B cell (primary cell): ENCODE measurements around the gene EIPR1. TPM values are rescaled to one million over a fixed set of nuclear protein-coding genes. Genes with fewer than 3 reads are reported as not detected.

Experiments
- ATAC-seq: fragments of 200-7000 bp; cut with Tn5 transposase; one replicate; pipeline ENCODE4 v1.10.0; 2021; ENCODE audit warnings: low read depth, mild to moderate bottlenecking, moderate number of reproducible peaks, moderate library complexity
- CTCF ChIA-PET: fragments of 350-600 bp; sonication (Branson Sonifier 250); formaldehyde crosslinking; loops from one replicate; lab custom pipeline; 2021; ENCODE audit warnings: antibody characterized with exemption, inconsistent platforms; lab: Charles Lee
- POLR2A ChIA-PET: fragments of 350-600 bp; sonication (Branson Sonifier 250); formaldehyde crosslinking; loops from one replicate; lab custom pipeline; 2021; ENCODE audit warnings: antibody characterized with exemption; lab: Charles Lee
- DNase-seq: peaks from one replicate; pipeline ENCODE4 v3.0.0; 2013
- H2AFZ ChIP-seq: 2 replicates; pipeline ENCODE4 v1.6.1; 2012; ENCODE audit warnings: mild to moderate bottlenecking, low read depth, low read length; ENCODE audit not compliant: insufficient read depth, poor library complexity, severe bottlenecking
- H3K27ac ChIP-seq, 2 donors: 1 replicate in 1 of 2; 2 replicates in 1 of 2; pipeline ENCODE4 v1.5.1; 2012 to 2013; ENCODE audit warnings: low read length in 2 of 2, mild to moderate bottlenecking in 2 of 2, moderate library complexity in 1 of 2
- H3K27me3 ChIP-seq, 4 experiments: fragments of 200-600 bp in 1 of 4; sonication (generic) in 1 of 4; replicated peaks in 1 of 4; 1 replicate in 2 of 4; 2 replicates in 2 of 4; pipeline versions ENCODE4 v1.6.1 to v1.7.0; 2013 to 2016; ENCODE audit warnings: low read length in 3 of 4, mild to moderate bottlenecking in 2 of 4, mixed read lengths in 1 of 4, moderate library complexity in 1 of 4; ENCODE audit not compliant: insufficient read depth in 4 of 4, control insufficient read depth in 3 of 4; ENCODE audit errors: control extremely low read depth in 1 of 4
- H3K36me3 ChIP-seq, 2 experiments: replicated peaks in 1 of 2; 1 replicate in 1 of 2; 2 replicates in 1 of 2; pipeline versions ENCODE4 v1.6.1 to v1.7.1; 2013; ENCODE audit warnings: low read length in 1 of 2; ENCODE audit not compliant: insufficient read depth in 2 of 2, control insufficient read depth in 1 of 2; ENCODE audit errors: control extremely low read depth in 1 of 2, extremely low read depth in 1 of 2
- H3K4me1 ChIP-seq, 2 donors: fragments of 200-600 bp in 1 of 2; sonication (generic) in 1 of 2; 1 replicate in 1 of 2; 2 replicates in 1 of 2; pipeline versions ENCODE4 v1.5.1 to v1.6.1; 2013 to 2017; ENCODE audit warnings: low read length in 2 of 2; ENCODE audit not compliant: control insufficient read depth in 2 of 2, insufficient read depth in 2 of 2
- H3K4me2 ChIP-seq: replicated peaks from 2 replicates; pipeline ENCODE3; 2012; ENCODE audit warnings: mild to moderate bottlenecking, low read depth, low read length; ENCODE audit not compliant: poor library complexity, severe bottlenecking
- H3K4me3 ChIP-seq, 5 experiments: fragments of 200-600 bp in 1 of 5; sonication (generic) in 1 of 5; 1 replicate in 3 of 5; 2 replicates in 2 of 5; pipeline versions ENCODE4 v1.5.1 to v1.7.0; 2011 to 2016; ENCODE audit warnings: low read length in 4 of 5, mild to moderate bottlenecking in 4 of 5, low read depth in 2 of 5, control low read depth in 1 of 5, moderate library complexity in 1 of 5; ENCODE audit not compliant: insufficient read depth in 1 of 5; ENCODE audit errors: control extremely low read depth in 1 of 5, extremely low read depth in 1 of 5
- H3K79me2 ChIP-seq: fragments of 200-600 bp; sonication (generic); one replicate; pipeline ENCODE4 v1.6.0; 2016; ENCODE audit warnings: low read length; ENCODE audit not compliant: control insufficient read depth, insufficient read depth
- H3K9ac ChIP-seq: fragments of 200-600 bp; sonication (generic); 2 replicates; pipeline ENCODE4 v1.6.1; 2017; ENCODE audit warnings: mild to moderate bottlenecking, low read length, moderate library complexity
- H3K9me3 ChIP-seq, 3 donors: one replicate each; pipeline versions ENCODE4 v1.6.1 to v1.7.1; 2013; ENCODE audit warnings: low read length in 2 of 3; ENCODE audit not compliant: control insufficient read depth in 2 of 3, insufficient read depth in 1 of 3; ENCODE audit errors: control extremely low read depth in 1 of 3
- H4K20me1 ChIP-seq: 2 replicates; pipeline ENCODE4 v1.6.0; 2012; ENCODE audit warnings: mild to moderate bottlenecking, low read length; ENCODE audit not compliant: insufficient read depth, control insufficient read depth, poor library complexity, severe bottlenecking
- H3K27ac Mint-ChIP-seq: one replicate; pipeline ENCODE4 v1.8.0; 2021; ENCODE audit warnings: mixed read lengths
- H3K27me3 Mint-ChIP-seq: one replicate; pipeline ENCODE4 v1.8.0; 2021; ENCODE audit warnings: mixed read lengths
- H3K4me1 Mint-ChIP-seq: one replicate; pipeline ENCODE4 v1.8.0; 2021; ENCODE audit warnings: mixed read lengths
- H3K4me3 Mint-ChIP-seq: one replicate; pipeline ENCODE4 v1.8.0; 2021; ENCODE audit warnings: mixed read lengths
- H3K9me3 Mint-ChIP-seq: one replicate; pipeline ENCODE4 v1.8.0; 2022; ENCODE audit warnings: mixed read lengths; ENCODE audit not compliant: insufficient read depth
- EZH2 ChIP-seq: IDR thresholded peaks from 2 replicates; pipeline ENCODE4 v1.6.1; 2012; ENCODE audit warnings: borderline replicate concordance, low read depth, mild to moderate bottlenecking, moderate library complexity, low read length; ENCODE audit not compliant: insufficient read depth, poor library complexity, severe bottlenecking
- WGBS: methylation state at CpG from one replicate; pipeline ENCODE4 v1.1.5; 2013; ENCODE audit warnings: missing lambda C conversion rate; ENCODE audit not compliant: insufficient coverage; 5-methylcytosine and 5-hydroxymethylcytosine counted together
- intact Hi-C: fragments of 100-400 bp; cut with micrococcal nuclease; formaldehyde crosslinking; loops from one replicate; pipeline ENCODE4 v1.10.0; 2022
- polyA plus RNA-seq: library from polyadenylated mRNA; depleted of rRNA; stranded (reverse); fragments of >200 nt; gene quantifications from 2 replicates; pipeline ENCODE4 v1.2.3, GENCODE V29; 2012
- total RNA-seq, 2 donors: library from RNA; stranded (reverse); fragments of 120-200 nt in 1 of 2; gene quantifications; 1 replicate in 1 of 2; 2 replicates in 1 of 2; pipeline versions ENCODE4 v1.2.3 to v1.2.4, GENCODE V29; 2013 to 2022
- TF ChIP-seq, protein P1 (sequence below): fragments of 200-600 bp; IDR thresholded peaks from one replicate; pipeline ENCODE4 v1.8.0; 2022; ENCODE audit warnings: antibody characterized with exemption, mild to moderate bottlenecking

The EIPR1 gene
- total and polyA plus RNA-seq, 2 donors (not counting 1 experiment from before 2014, with no cell fraction given): 31.8 to 37.0 TPM

DNA sequence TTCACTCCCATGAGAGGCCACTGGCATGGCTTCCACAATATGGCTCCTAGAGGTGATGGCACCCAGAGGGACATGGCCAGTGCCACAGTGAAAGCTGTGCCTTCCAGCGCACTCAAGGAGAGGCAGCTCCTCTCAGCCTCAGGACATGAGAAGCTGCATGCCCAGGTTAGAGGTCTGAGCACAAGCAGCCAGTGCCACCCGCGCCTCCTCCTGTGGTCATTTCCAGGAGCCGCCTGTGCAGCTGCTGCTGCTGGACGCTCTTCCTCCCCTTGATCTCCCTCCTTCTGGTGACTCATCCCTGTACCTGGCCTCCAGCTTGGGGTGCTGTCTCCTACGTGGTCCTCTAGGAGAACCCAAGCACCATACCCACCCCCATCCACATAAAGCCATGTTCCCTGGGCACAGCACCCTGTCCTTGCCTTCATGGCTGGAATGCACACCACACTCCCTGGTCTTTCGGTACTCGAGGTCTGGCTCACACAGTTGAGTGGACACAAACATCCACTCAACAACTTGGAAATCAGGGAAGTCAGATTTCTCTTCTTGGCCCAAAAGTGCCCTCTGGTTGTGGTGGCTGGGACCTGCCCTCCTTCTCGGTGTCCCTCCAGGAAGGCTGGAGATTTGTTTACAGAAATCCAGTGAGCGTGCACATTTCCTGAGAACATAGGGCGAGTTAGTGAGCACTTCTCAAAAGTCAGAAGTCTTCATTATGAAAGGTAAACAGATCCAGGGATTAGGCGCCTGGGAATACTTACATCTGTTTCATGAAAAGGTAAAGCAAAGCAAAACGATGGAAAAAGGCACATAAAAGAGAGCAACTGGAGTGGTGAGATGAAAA is 96.7 kb downstream of the EIPR1 start:
- ChIA-PET POLR2A (no interaction called here), CTCF (no interaction called here)

DNA sequence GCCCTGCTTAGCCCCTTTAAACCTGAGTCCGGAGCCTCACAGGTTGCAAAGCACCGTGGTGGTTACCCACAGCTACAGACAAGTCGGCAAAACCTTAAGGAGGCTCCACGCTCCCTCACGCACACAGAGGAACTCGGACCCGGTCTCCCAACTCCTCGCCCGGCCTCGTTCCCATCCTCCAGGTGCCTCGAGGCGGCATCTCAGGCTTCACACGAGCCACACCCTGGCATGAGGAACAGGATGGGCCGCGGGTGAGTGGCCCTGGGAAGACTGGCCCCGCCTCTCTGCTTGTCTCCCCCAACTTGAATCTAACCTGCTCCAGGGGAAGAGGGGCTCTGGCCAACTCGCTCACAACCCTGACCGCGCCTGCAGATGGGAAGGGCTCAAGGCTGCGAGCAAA is 97.4 kb downstream of the EIPR1 start:
- POLR2A ChIA-PET: no interaction called here
- no peaks in the 10 kb centered on the region for H3K4me1 Mint-ChIP-seq
- H3K27me3 Mint-ChIP-seq: no peaks in the 10 kb centered on the region
- 87% methylated on average over 20 of the region's 20 CpGs for WGBS
- peaks cover 0 to 10% of the 10 kb centered on the region in 2 experiments for H3K36me3 ChIP-seq
- no peak overlapping the region for H2AFZ ChIP-seq
- CTCF ChIA-PET: no interaction called here
- no peak overlapping the region for H3K4me2 ChIP-seq
- DNase-seq: no peak
- H3K4me1 ChIP-seq: no peaks in the 10 kb centered on the region
- peaks cover 7% of the 10 kb centered on the region for H4K20me1 ChIP-seq
- no peak for ATAC-seq
- no peak overlapping the region for H3K27ac ChIP-seq
- peaks cover 4% of the 10 kb centered on the region for H3K9me3 Mint-ChIP-seq
- intact Hi-C loops: no loop called here
- no peak for TF ChIP-seq EZH2
- H3K27me3 ChIP-seq: no peaks in the 10 kb centered on the region
- H3K27ac Mint-ChIP-seq: no peak overlapping the region
- no peak overlapping the region for H3K4me3 Mint-ChIP-seq
- H3K9ac ChIP-seq: no peak overlapping the region
- peaks cover 41% of the 10 kb centered on the region for H3K79me2 ChIP-seq
- no peak overlapping the region for H3K4me3 ChIP-seq
- peaks cover 3 to 18% (median 5%) of the 10 kb centered on the region in 3 donors for H3K9me3 ChIP-seq

More for the DNA sequence above, 96.7 kb downstream of the EIPR1 start:
- ATAC-seq (no peak), DNase-seq (no peak)
- H3K9me3 ChIP-seq: peaks cover 0 to 18% (median 2%) of the 10 kb centered on the region in 3 donors
- H4K20me1 ChIP-seq: peaks cover 7% of the 10 kb centered on the region
- no peaks in the 10 kb centered on the region for H3K27me3 ChIP-seq
- H3K9me3 Mint-ChIP-seq: no peaks in the 10 kb centered on the region
- H3K79me2 ChIP-seq: peaks cover 47% of the 10 kb centered on the region
- H3K4me2 ChIP-seq: no peak overlapping the region
- H3K9ac ChIP-seq: no peak overlapping the region
- no peak overlapping the region for H3K27ac ChIP-seq
- intact Hi-C loops: no loop called here
- 96% methylated on average over 11 of the region's 13 CpGs for WGBS
- no peaks in the 10 kb centered on the region for H3K4me1 ChIP-seq
- H3K27ac Mint-ChIP-seq: no peak overlapping the region
- H2AFZ ChIP-seq: no peak overlapping the region
- no peak overlapping the region for H3K4me3 ChIP-seq
- peaks cover 0 to 10% of the 10 kb centered on the region in 2 experiments for H3K36me3 ChIP-seq
- TF ChIP-seq, protein P1, sequence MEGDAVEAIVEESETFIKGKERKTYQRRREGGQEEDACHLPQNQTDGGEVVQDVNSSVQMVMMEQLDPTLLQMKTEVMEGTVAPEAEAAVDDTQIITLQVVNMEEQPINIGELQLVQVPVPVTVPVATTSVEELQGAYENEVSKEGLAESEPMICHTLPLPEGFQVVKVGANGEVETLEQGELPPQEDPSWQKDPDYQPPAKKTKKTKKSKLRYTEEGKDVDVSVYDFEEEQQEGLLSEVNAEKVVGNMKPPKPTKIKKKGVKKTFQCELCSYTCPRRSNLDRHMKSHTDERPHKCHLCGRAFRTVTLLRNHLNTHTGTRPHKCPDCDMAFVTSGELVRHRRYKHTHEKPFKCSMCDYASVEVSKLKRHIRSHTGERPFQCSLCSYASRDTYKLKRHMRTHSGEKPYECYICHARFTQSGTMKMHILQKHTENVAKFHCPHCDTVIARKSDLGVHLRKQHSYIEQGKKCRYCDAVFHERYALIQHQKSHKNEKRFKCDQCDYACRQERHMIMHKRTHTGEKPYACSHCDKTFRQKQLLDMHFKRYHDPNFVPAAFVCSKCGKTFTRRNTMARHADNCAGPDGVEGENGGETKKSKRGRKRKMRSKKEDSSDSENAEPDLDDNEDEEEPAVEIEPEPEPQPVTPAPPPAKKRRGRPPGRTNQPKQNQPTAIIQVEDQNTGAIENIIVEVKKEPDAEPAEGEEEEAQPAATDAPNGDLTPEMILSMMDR: no peak
- no peak for TF ChIP-seq EZH2
- H3K4me1 Mint-ChIP-seq: no peaks in the 10 kb centered on the region
- H3K27me3 Mint-ChIP-seq: no peaks in the 10 kb centered on the region
- no peak overlapping the region for H3K4me3 Mint-ChIP-seq
